Measurements from ENCODE around the gene SPDYE4.

Gene SPDYE4

GRCh38 chr17:8736796-8737195 is 21.6 kb downstream of the SPDYE4 start:
- DNase-seq: no peak

- no peak for DNase-seq
Measured at GRCh38 chr17:8736362-8736761, 22.0 kb downstream of the SPDYE4 start.

GRCh38 chr17:8735336-8735939 is 22.9 kb downstream of the SPDYE4 start:
- no peak for DNase-seq

GRCh38 chr17:8734876-8735275 is 23.5 kb downstream of the SPDYE4 start:
- no peak for DNase-seq

- no peak for DNase-seq
Measured at GRCh38 chr17:8732406-8733085, 25.8 kb downstream of the SPDYE4 start.

GRCh38 chr17:8729860-8730259 is 28.5 kb downstream of the SPDYE4 start:
- no peak for DNase-seq

GRCh38 chr17:8729421-8729820 is 28.9 kb downstream of the SPDYE4 start:
- no peak for DNase-seq

GRCh38 chr17:8728971-8729370 is 29.4 kb downstream of the SPDYE4 start:
- DNase-seq: no peak

- DNase-seq: no peak
Measured at GRCh38 chr17:8728251-8728938, 30.0 kb downstream of the SPDYE4 start.

GRCh38 chr17:8726941-8727555 is 31.3 kb downstream of the SPDYE4 start:
- DNase-seq: no peak

- DNase-seq: no peak
Measured at GRCh38 chr17:8725881-8726876, 32.2 kb downstream of the SPDYE4 start.

GRCh38 chr17:8724451-8724850 is 33.9 kb downstream of the SPDYE4 start:
- DNase-seq: no peak

- no peak for DNase-seq
Measured at GRCh38 chr17:8720596-8720995, 37.8 kb downstream of the SPDYE4 start.

- DNase-seq: no peak
Measured at GRCh38 chr17:8719291-8720246, 38.8 kb downstream of the SPDYE4 start.

GRCh38 chr17:8718001-8718563 is 40.3 kb downstream of the SPDYE4 start:
- DNase-seq: no peak

- DNase-seq: no peak
Measured at GRCh38 chr17:8713878-8714277, 44.5 kb downstream of the SPDYE4 start.

- no peak for DNase-seq
Measured at GRCh38 chr17:8713315-8713714, 45.0 kb downstream of the SPDYE4 start.

- DNase-seq: no peak
Measured at GRCh38 chr17:8712698-8713097, 45.6 kb downstream of the SPDYE4 start.

- no peak for DNase-seq
Measured at GRCh38 chr17:8711291-8711690, 47.1 kb downstream of the SPDYE4 start.

GRCh38 chr17:8710813-8711212 is 47.5 kb downstream of the SPDYE4 start:
- DNase-seq: no peak

GRCh38 chr17:8709006-8709405 is 49.3 kb downstream of the SPDYE4 start:
- DNase-seq: no peak
